CD4-positive, alpha-beta T cell (primary cell): Measurements from ENCODE around the gene DOCK4. TPM values are rescaled to one million over a fixed set of nuclear protein-coding genes. Genes with fewer than 3 reads are reported as not detected.

Experiments
- ATAC-seq: fragments of 200-7000 bp; cut with Tn5 transposase; one replicate; pipeline ENCODE4 v1.10.0; 2022; ENCODE audit warnings: mild to moderate bottlenecking; ENCODE audit not compliant: poor library complexity
- CTCF ChIA-PET: fragments of 350-600 bp; sonication (Branson Sonifier 250); formaldehyde crosslinking; loops from one replicate; lab custom pipeline; 2021; ENCODE audit warnings: antibody characterized with exemption, inconsistent platforms; lab: Charles Lee
- POLR2A ChIA-PET: fragments of 350-600 bp; sonication (Branson Sonifier 250); formaldehyde crosslinking; loops from one replicate; lab custom pipeline; 2021; ENCODE audit warnings: antibody characterized with exemption, inconsistent platforms; lab: Charles Lee
- DNase-seq, 14 experiments: peaks; one replicate each; pipeline ENCODE4 v3.0.0-alpha.2; 2013 to 2020; ENCODE audit warnings: mixed read lengths in 2 of 14
- H3K27ac ChIP-seq, 2 donors: one replicate each; pipeline versions ENCODE4 v1.5.1 to v1.7.0; 2013; ENCODE audit warnings: low read length in 2 of 2, low read depth in 1 of 2, mild to moderate bottlenecking in 1 of 2
- H3K27me3 ChIP-seq, 2 experiments: 1 replicate in 1 of 2; 2 replicates in 1 of 2; pipeline versions ENCODE4 v1.6.1 to v1.7.0; 2013; ENCODE audit warnings: low read length in 2 of 2, control low read depth in 1 of 2, mild to moderate bottlenecking in 1 of 2, moderate library complexity in 1 of 2; ENCODE audit not compliant: insufficient read depth in 2 of 2, control insufficient read depth in 1 of 2
- H3K36me3 ChIP-seq: one replicate; pipeline ENCODE4 v1.6.1; 2013; ENCODE audit warnings: low read length, control low read depth; ENCODE audit not compliant: insufficient read depth
- H3K4me1 ChIP-seq: one replicate; pipeline ENCODE4 v1.6.1; 2013; ENCODE audit warnings: low read length, control low read depth; ENCODE audit not compliant: insufficient read depth
- H3K4me3 ChIP-seq: one replicate; pipeline ENCODE4 v1.5.1; 2013; ENCODE audit warnings: mild to moderate bottlenecking, low read length, moderate library complexity
- H3K9me3 ChIP-seq, 2 experiments: 1 replicate in 1 of 2; 2 replicates in 1 of 2; pipeline versions ENCODE4 v1.6.1 to v1.7.0; 2013; ENCODE audit warnings: low read length in 2 of 2, mild to moderate bottlenecking in 2 of 2, control low read depth in 1 of 2, moderate library complexity in 1 of 2; ENCODE audit not compliant: control insufficient read depth in 1 of 2, insufficient read depth in 1 of 2
- H3K27ac Mint-ChIP-seq: one replicate; pipeline ENCODE4 v1.8.0; 2020; ENCODE audit warnings: mixed read lengths
- H3K27me3 Mint-ChIP-seq: one replicate; pipeline ENCODE4 v1.8.0; 2021; ENCODE audit warnings: mixed read lengths
- H3K36me3 Mint-ChIP-seq: one replicate; pipeline ENCODE4 v1.8.0; 2021; ENCODE audit warnings: low read depth, mixed read lengths
- H3K4me1 Mint-ChIP-seq: one replicate; pipeline ENCODE4 v1.8.0; 2021; ENCODE audit warnings: low read depth, mixed read lengths
- H3K4me3 Mint-ChIP-seq: one replicate; pipeline ENCODE4 v1.8.0; 2020; ENCODE audit warnings: mild to moderate bottlenecking, mixed read lengths
- H3K9me3 Mint-ChIP-seq: one replicate; pipeline ENCODE4 v1.8.0; 2020; ENCODE audit warnings: mixed read lengths
- CTCF ChIP-seq: fragments of 200-600 bp; IDR thresholded peaks from one replicate; pipeline ENCODE4 v1.8.0; 2022; ENCODE audit warnings: antibody characterized with exemption, mild to moderate bottlenecking
- intact Hi-C, 2 experiments: fragments of 100-400 bp; cut with DNase I in 1 of 2; cut with micrococcal nuclease in 1 of 2; formaldehyde crosslinking; loops; one replicate each; pipeline versions ENCODE4 v1.15.1 to v1.9.0; 2023 to 2025; cut with DNase I, micrococcal nuclease
- total RNA-seq, 174 experiments: library from RNA in 2 of 174; stranded (reverse) in 2 of 174; gene quantifications; one replicate each; pipeline ENCODE4 v1.2.3 and lab custom pipeline; 2021 to 2026

The DOCK4 gene
- total RNA-seq, 2 experiments from 2014 or later = 0.31 to 0.38 TPM

DNA sequence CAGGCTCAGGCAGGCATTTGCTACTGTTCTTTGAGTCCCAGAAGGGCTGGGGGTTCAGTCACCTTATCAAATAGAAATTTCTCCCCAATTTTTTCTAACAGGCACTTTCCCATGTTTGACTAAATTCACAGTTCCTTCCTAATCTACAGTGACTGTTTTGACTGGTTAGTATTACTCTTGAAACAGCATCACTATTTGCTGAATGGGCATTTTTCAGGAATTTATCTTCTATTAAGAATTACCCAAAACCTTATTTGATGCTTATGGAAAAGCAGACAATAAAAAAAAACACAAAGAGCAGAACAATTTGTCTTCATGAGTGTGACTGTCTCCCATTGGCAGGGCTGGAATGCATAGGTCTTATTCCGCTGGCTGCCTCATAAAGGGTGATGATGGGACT lies 269.0 kb downstream of the DOCK4 start:
- ChIA-PET POLR2A (no interaction called here), CTCF (no interaction called here)
- no peak overlapping the region for H3K4me3 Mint-ChIP-seq
- peaks cover 3% of the 10 kb centered on the region for H3K9me3 Mint-ChIP-seq
- DNase-seq (no peak), ATAC-seq (no peak)
- H3K36me3 Mint-ChIP-seq = no peaks in the 10 kb centered on the region
- no peaks in the 10 kb centered on the region for H3K27me3 Mint-ChIP-seq
- no peak for TF ChIP-seq CTCF
- intact Hi-C loops = no loop called here
- H3K4me3 ChIP-seq = no peak overlapping the region
- no peaks in the 10 kb centered on the region for H3K4me1 ChIP-seq
- H3K9me3 ChIP-seq = peaks cover 5 to 7% of the 10 kb centered on the region in 2 experiments
- no peaks in the 10 kb centered on the region for H3K4me1 Mint-ChIP-seq
- no peaks in the 10 kb centered on the region for H3K36me3 ChIP-seq
- no peaks in the 10 kb centered on the region for H3K27me3 ChIP-seq
- H3K27ac Mint-ChIP-seq = no peak overlapping the region
- no peak overlapping the region for H3K27ac ChIP-seq

- intact Hi-C loops = no loop called here
- ATAC-seq (no peak), DNase-seq (no peak)
- Histone ChIP-seq H3K9me3 (peaks cover 0 to under 1% of the 10 kb centered on the region in 2 experiments), H3K36me3 (no peaks in the 10 kb centered on the region), H3K4me3 (no peak overlapping the region), H3K27me3 (no peaks in the 10 kb centered on the region), H3K27ac (no peak overlapping the region), H3K4me1 (no peaks in the 10 kb centered on the region)
- H3K4me1 Mint-ChIP-seq = no peaks in the 10 kb centered on the region
- no peak for TF ChIP-seq CTCF
- CTCF ChIA-PET = no interaction called here
- H3K27ac Mint-ChIP-seq = no peak overlapping the region
- POLR2A ChIA-PET = no interaction called here
- H3K36me3 Mint-ChIP-seq = no peaks in the 10 kb centered on the region
- no peaks in the 10 kb centered on the region for H3K27me3 Mint-ChIP-seq
- H3K4me3 Mint-ChIP-seq = no peak overlapping the region
- H3K9me3 Mint-ChIP-seq = no peaks in the 10 kb centered on the region
Measured at GRCh38 chr7:111933609-111934008, 272.6 kb downstream of the DOCK4 start.

DNA sequence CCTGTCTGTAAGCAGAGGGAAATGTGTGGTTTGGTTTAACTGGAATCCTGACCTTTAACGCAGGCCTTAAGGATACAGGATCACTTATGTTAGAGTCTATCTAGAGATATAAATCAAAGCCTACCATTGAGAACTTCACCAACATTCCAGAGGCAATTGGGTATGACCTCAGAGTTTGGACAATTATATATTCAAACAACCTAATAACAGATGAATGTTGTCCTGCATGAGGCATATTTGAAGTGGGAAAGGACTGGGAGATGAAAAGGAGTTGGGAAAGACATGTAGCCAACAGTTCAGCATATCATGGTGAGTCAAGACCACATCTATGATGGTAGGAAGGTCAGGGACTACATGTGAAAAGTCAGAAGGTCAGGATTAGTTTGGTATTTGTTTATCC lies 274.2 kb downstream of the DOCK4 start:
- CTCF ChIA-PET = no interaction called here

More for the DNA sequence above, 274.2 kb downstream of the DOCK4 start:
- DNase-seq = no peak
- H3K36me3 Mint-ChIP-seq = no peaks in the 10 kb centered on the region
- Histone ChIP-seq H3K36me3 (no peaks in the 10 kb centered on the region), H3K27ac (no peak overlapping the region), H3K4me1 (no peaks in the 10 kb centered on the region), H3K9me3 (no peaks in the 10 kb centered on the region), H3K4me3 (no peak overlapping the region), H3K27me3 (no peaks in the 10 kb centered on the region)
- no peaks in the 10 kb centered on the region for H3K27me3 Mint-ChIP-seq
- POLR2A ChIA-PET = no interaction called here
- H3K4me3 Mint-ChIP-seq = no peak overlapping the region
- H3K9me3 Mint-ChIP-seq = no peaks in the 10 kb centered on the region
- ATAC-seq = no peak
- H3K27ac Mint-ChIP-seq = no peak overlapping the region
- no peak for TF ChIP-seq CTCF
- intact Hi-C loops = no loop called here
- H3K4me1 Mint-ChIP-seq = no peaks in the 10 kb centered on the region
